Neural cell (in vitro differentiated cells): ENCODE data around the gene C1orf198. TPM values are rescaled to one million over a fixed set of nuclear protein-coding genes. Genes with fewer than 3 reads are reported as not detected.

Source experiments
- H2AFZ ChIP-seq: fragments of 200-600, 300-800 bp; sonication (generic), shearing (Covaris generic); 2 replicates; pipeline ENCODE4 v1.6.0; 2014; ENCODE audit warnings: low read depth, mild to moderate bottlenecking, antibody characterized with exemption, low read length, moderate library complexity
- H3F3A ChIP-seq: fragments of 200-600 bp; shearing (Covaris generic); 2 replicates; pipeline ENCODE4 v1.6.1; 2016; ENCODE audit warnings: mild to moderate bottlenecking, moderate library complexity, mixed read lengths, antibody characterized with exemption, low read length; ENCODE audit not compliant: insufficient read depth, poor library complexity, severe bottlenecking
- H3K27ac ChIP-seq: fragments of 200-600, 300-800 bp; sonication (generic), shearing (Covaris generic); 2 replicates; pipeline ENCODE4 v1.5.1; 2014; ENCODE audit warnings: mild to moderate bottlenecking, low read length, moderate library complexity
- H3K27me3 ChIP-seq: fragments of 300-800, 200-600 bp; sonication (generic), shearing (Covaris generic); 2 replicates; pipeline ENCODE4 v1.6.0; 2014; ENCODE audit warnings: mild to moderate bottlenecking, low read depth, low read length, moderate library complexity; ENCODE audit not compliant: insufficient read depth
- H3K36me3 ChIP-seq: fragments of 300-800, 200-600 bp; sonication (generic), shearing (Covaris generic); 2 replicates; pipeline ENCODE4 v1.5.1; 2014; ENCODE audit warnings: mild to moderate bottlenecking, antibody characterized with exemption, low read length, moderate library complexity; ENCODE audit not compliant: insufficient read depth
- H3K4me2 ChIP-seq: fragments of 300-800, 200-600 bp; sonication (generic), shearing (Covaris generic); 2 replicates; pipeline ENCODE4 v1.6.0; 2014; ENCODE audit warnings: mild to moderate bottlenecking, low read length
- H3K4me3 ChIP-seq: fragments of 300-800, 200-600 bp; sonication (generic), shearing (Covaris generic); 2 replicates; pipeline ENCODE4 v1.5.1; 2014; ENCODE audit warnings: mild to moderate bottlenecking, low read length, moderate library complexity
- H3K79me2 ChIP-seq: fragments of 200-600 bp; shearing (Covaris generic); replicated peaks from 2 replicates; pipeline ENCODE4 v1.6.0; 2014; ENCODE audit warnings: mild to moderate bottlenecking, low read length, moderate library complexity; ENCODE audit not compliant: insufficient read depth
- H3K9ac ChIP-seq: fragments of 300-800, 200-600 bp; sonication (generic), shearing (Covaris generic); 2 replicates; pipeline ENCODE4 v1.6.1; 2016; ENCODE audit warnings: mild to moderate bottlenecking, low read length, mixed read lengths
- H3K9me2 ChIP-seq: fragments of 200-600 bp; shearing (Covaris generic); 2 replicates; pipeline ENCODE4 v1.6.1; 2016; ENCODE audit warnings: mild to moderate bottlenecking, low read length, mixed read lengths; ENCODE audit not compliant: insufficient read depth
- H3K9me3 ChIP-seq: fragments of 200-600, 300-800 bp; sonication (generic), shearing (Covaris generic); 2 replicates; pipeline ENCODE4 v1.6.1; 2016; ENCODE audit warnings: mild to moderate bottlenecking, mixed run types, low read length, moderate library complexity, mixed read lengths
- H4K20me1 ChIP-seq: fragments of 200-600 bp; shearing (Covaris generic); 2 replicates; pipeline ENCODE4 v1.6.1; 2016; ENCODE audit warnings: mild to moderate bottlenecking, mixed run types; ENCODE audit not compliant: insufficient read depth
- EP300 ChIP-seq: fragments of 450-650 bp; conservative IDR thresholded peaks from 2 replicates; pipeline ENCODE4 v1.6.1; 2014; ENCODE audit warnings: antibody characterized with exemption, mild to moderate bottlenecking, moderate library complexity; ENCODE audit not compliant: poor library complexity, severe bottlenecking
- EZH2 ChIP-seq: fragments of 200-600, 300-800 bp; shearing (Covaris generic), sonication (generic); IDR thresholded peaks from 2 replicates; pipeline ENCODE4 v1.6.1; 2014; ENCODE audit warnings: antibody characterized with exemption, low read length, borderline replicate concordance, mild to moderate bottlenecking; ENCODE audit not compliant: insufficient read depth, poor library complexity, severe bottlenecking
- MXI1 ChIP-seq: fragments of 450-650 bp; conservative IDR thresholded peaks from 2 replicates; pipeline ENCODE4 v1.6.1; 2014; ENCODE audit warnings: antibody characterized with exemption, mild to moderate bottlenecking; ENCODE audit not compliant: poor library complexity, severe bottlenecking
- POLR2AphosphoS5 ChIP-seq: IDR thresholded peaks from 2 replicates; pipeline ENCODE4 v1.6.1; 2012
- RAD21 ChIP-seq: fragments of 450-650 bp; conservative IDR thresholded peaks from 2 replicates; pipeline ENCODE4 v1.6.1; 2014; ENCODE audit warnings: antibody characterized with exemption, mild to moderate bottlenecking, moderate library complexity
- SMC3 ChIP-seq: fragments of 450-650 bp; conservative IDR thresholded peaks from 2 replicates; pipeline ENCODE4 v1.6.1; 2014; ENCODE audit warnings: antibody characterized with exemption, mild to moderate bottlenecking, moderate library complexity; ENCODE audit not compliant: poor library complexity
- TAF1 ChIP-seq: IDR thresholded peaks from 2 replicates; pipeline ENCODE4 v1.6.1; 2012; ENCODE audit warnings: low read depth
- polyA plus RNA-seq: library from polyadenylated mRNA; depleted of rRNA; stranded (reverse); fragments of >200 nt; gene quantifications from 2 replicates; pipeline ENCODE4 v1.2.3, GENCODE V29; 2014
- TF ChIP-seq, protein P1 (sequence below): IDR thresholded peaks from 2 replicates; pipeline ENCODE4 v1.6.1; 2012; ENCODE audit warnings: borderline replicate concordance
- TF ChIP-seq, protein P2 (sequence below): fragments of 450-650 bp; IDR thresholded peaks from 2 replicates; pipeline ENCODE4 v1.5.1; 2014; ENCODE audit warnings: antibody characterized with exemption, mild to moderate bottlenecking, moderate library complexity; ENCODE audit not compliant: poor library complexity, severe bottlenecking

The C1orf198 gene
- polyA plus RNA-seq, 1 donor from 2014 or later: 16.7 TPM

DNA sequence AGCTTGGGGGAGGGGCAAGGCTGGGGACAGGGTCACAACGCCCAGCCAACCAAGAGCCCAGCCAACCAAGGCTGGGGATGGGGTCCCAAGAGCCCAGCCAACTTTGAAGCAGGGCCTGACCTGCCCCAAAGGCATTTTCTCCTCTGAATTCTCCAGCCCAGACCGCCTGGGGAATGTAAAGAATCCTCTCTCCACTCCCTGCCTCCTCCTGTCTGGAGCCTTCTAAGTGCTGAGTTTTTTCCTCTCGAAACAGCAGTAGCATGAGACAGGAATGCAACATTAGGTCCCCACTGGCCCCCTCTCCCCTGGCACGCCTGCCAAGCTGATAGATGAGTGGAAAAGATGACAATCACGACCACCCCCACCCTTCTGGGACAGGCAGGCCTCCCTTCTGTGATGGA, 17.0 kb downstream of the C1orf198 start:
- H3K27ac ChIP-seq: no peak overlapping the region
- H2AFZ ChIP-seq: no peak overlapping the region
- H3K79me2 ChIP-seq: no peaks in the 10 kb centered on the region

DNA sequence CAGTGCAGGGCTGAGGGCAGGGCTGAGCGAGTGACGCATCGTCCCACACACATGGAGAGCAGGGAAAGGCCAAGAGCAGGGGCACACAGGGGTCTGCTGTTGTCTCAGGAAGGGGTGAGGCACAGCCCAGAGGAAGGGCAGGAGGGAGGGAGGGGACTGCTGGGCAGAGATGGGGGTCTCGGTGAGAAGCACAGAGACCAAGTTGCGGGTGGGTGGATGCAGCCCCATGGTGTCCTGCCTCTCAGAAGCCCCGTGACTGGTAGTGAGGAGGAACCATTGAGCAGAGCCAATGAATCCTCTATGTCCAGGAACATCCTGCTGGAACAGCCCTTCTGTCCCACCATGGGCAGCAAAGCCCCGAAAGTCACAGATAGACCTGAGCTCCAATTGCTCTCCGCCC, 17.8 kb downstream of the C1orf198 start:
- Histone ChIP-seq H3K9ac (no peak overlapping the region), H3K27me3 (no peaks in the 10 kb centered on the region), H3K4me3 (no peak overlapping the region), H3K9me2 (no peaks in the 10 kb centered on the region), H3K9me3 (no peaks in the 10 kb centered on the region), H3F3A (no peaks in the 10 kb centered on the region), H3K4me2 (no peak overlapping the region), H3K27ac (no peak overlapping the region), H3K79me2 (no peaks in the 10 kb centered on the region), H3K36me3 (peaks cover 8% of the 10 kb centered on the region), H2AFZ (no peak overlapping the region), H4K20me1 (no peaks in the 10 kb centered on the region)
- TF ChIP-seq SMC3: no peak
- no peak for TF ChIP-seq RAD21
- TF ChIP-seq MXI1: no peak
- TF ChIP-seq, protein P1, sequence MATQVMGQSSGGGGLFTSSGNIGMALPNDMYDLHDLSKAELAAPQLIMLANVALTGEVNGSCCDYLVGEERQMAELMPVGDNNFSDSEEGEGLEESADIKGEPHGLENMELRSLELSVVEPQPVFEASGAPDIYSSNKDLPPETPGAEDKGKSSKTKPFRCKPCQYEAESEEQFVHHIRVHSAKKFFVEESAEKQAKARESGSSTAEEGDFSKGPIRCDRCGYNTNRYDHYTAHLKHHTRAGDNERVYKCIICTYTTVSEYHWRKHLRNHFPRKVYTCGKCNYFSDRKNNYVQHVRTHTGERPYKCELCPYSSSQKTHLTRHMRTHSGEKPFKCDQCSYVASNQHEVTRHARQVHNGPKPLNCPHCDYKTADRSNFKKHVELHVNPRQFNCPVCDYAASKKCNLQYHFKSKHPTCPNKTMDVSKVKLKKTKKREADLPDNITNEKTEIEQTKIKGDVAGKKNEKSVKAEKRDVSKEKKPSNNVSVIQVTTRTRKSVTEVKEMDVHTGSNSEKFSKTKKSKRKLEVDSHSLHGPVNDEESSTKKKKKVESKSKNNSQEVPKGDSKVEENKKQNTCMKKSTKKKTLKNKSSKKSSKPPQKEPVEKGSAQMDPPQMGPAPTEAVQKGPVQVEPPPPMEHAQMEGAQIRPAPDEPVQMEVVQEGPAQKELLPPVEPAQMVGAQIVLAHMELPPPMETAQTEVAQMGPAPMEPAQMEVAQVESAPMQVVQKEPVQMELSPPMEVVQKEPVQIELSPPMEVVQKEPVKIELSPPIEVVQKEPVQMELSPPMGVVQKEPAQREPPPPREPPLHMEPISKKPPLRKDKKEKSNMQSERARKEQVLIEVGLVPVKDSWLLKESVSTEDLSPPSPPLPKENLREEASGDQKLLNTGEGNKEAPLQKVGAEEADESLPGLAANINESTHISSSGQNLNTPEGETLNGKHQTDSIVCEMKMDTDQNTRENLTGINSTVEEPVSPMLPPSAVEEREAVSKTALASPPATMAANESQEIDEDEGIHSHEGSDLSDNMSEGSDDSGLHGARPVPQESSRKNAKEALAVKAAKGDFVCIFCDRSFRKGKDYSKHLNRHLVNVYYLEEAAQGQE: no peak
- no peak for TF ChIP-seq EZH2
- TF ChIP-seq POLR2AphosphoS5: no peak
- TF ChIP-seq EP300: no peak
- TF ChIP-seq, protein P2, sequence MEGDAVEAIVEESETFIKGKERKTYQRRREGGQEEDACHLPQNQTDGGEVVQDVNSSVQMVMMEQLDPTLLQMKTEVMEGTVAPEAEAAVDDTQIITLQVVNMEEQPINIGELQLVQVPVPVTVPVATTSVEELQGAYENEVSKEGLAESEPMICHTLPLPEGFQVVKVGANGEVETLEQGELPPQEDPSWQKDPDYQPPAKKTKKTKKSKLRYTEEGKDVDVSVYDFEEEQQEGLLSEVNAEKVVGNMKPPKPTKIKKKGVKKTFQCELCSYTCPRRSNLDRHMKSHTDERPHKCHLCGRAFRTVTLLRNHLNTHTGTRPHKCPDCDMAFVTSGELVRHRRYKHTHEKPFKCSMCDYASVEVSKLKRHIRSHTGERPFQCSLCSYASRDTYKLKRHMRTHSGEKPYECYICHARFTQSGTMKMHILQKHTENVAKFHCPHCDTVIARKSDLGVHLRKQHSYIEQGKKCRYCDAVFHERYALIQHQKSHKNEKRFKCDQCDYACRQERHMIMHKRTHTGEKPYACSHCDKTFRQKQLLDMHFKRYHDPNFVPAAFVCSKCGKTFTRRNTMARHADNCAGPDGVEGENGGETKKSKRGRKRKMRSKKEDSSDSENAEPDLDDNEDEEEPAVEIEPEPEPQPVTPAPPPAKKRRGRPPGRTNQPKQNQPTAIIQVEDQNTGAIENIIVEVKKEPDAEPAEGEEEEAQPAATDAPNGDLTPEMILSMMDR: no peak
- TF ChIP-seq TAF1: no peak

More for the DNA sequence above, 17.0 kb downstream of the C1orf198 start:
- Histone ChIP-seq H3K9me2 (no peaks in the 10 kb centered on the region), H3K9me3 (no peaks in the 10 kb centered on the region), H3K4me2 (no peak overlapping the region), H4K20me1 (no peaks in the 10 kb centered on the region), H3K4me3 (no peak overlapping the region), H3F3A (no peaks in the 10 kb centered on the region), H3K9ac (no peak overlapping the region), H3K36me3 (peaks cover 8% of the 10 kb centered on the region), H3K27me3 (no peaks in the 10 kb centered on the region)
- TF ChIP-seq TAF1: no peak
- TF ChIP-seq EP300: no peak
- TF ChIP-seq SMC3: no peak
- no peak for TF ChIP-seq POLR2AphosphoS5
- TF ChIP-seq, protein P1: no peak
- TF ChIP-seq MXI1: no peak
- TF ChIP-seq, protein P2: no peak
- TF ChIP-seq EZH2: no peak
- no peak for TF ChIP-seq RAD21
